Fibroblast of mammary gland (primary cell): ENCODE results near the gene CAPS.

Source experiments
- DNase-seq: peaks from one replicate; pipeline ENCODE4 v3.0.0-alpha.2; 2010; ENCODE audit warnings: low read depth
- H3K4me3 ChIP-seq: 2 replicates; pipeline ENCODE4 v1.5.1; 2011; ENCODE audit warnings: low read depth, mild to moderate bottlenecking, low read length, moderate library complexity; ENCODE audit not compliant: control insufficient read depth
- TF ChIP-seq, protein P1 (sequence below): conservative IDR thresholded peaks from 2 replicates; pipeline ENCODE4 v1.5.1; 2011; ENCODE audit warnings: low read depth, low read length, inconsistent platforms; ENCODE audit not compliant: control insufficient read depth, insufficient read depth

The CAPS gene

GRCh38 chr19:5956323-5956722 lies 42.3 kb downstream of the CAPS start:
- TF ChIP-seq, protein P1, sequence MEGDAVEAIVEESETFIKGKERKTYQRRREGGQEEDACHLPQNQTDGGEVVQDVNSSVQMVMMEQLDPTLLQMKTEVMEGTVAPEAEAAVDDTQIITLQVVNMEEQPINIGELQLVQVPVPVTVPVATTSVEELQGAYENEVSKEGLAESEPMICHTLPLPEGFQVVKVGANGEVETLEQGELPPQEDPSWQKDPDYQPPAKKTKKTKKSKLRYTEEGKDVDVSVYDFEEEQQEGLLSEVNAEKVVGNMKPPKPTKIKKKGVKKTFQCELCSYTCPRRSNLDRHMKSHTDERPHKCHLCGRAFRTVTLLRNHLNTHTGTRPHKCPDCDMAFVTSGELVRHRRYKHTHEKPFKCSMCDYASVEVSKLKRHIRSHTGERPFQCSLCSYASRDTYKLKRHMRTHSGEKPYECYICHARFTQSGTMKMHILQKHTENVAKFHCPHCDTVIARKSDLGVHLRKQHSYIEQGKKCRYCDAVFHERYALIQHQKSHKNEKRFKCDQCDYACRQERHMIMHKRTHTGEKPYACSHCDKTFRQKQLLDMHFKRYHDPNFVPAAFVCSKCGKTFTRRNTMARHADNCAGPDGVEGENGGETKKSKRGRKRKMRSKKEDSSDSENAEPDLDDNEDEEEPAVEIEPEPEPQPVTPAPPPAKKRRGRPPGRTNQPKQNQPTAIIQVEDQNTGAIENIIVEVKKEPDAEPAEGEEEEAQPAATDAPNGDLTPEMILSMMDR, result no peak
- no peak overlapping the region for H3K4me3 ChIP-seq
- DNase-seq, result no peak

DNA sequence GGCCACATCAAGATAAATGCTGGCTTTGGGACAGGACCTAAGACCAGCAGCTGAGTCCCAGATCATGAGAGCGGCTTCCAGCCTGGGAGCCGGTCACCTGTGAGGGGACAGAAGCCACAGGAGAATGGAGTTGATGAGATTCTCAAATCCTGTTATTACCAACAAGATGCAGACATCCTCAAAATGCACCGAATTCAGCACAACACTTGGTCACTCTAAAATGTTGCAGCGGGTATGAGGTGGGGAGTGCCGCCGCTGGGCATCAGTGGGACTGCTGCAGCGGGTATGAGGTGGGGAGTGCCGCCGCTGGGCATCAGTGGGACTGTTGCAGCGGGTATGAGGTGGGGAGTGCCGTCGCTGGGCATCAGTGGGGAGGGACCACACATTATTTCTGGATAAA lies 42.7 kb downstream of the CAPS start:
- H3K4me3 ChIP-seq, result no peak overlapping the region
- no peak for DNase-seq
- TF ChIP-seq, protein P1, result no peak

DNA sequence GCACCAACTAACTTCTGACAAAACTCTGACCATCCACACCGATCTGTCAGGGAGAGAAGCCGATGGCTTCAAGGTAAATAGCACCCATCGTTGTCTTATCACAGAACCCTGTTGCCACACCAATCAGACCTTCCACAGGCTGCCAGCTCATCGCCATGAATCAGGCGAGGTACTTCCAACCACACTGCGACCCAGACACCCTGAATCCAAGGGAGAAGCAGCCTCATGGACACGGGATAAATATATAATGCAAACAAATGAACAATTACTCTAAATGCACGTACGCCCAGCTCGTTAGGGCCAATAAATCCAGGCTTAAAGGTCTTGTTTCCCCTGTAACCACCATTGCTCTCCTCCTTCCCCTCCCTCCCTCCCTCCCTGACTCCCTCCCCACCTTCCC lies 43.1 kb downstream of the CAPS start:
- no peak overlapping the region for H3K4me3 ChIP-seq
- peak; percentile 37 for DNase-seq
- TF ChIP-seq, protein P1, result no peak

DNA sequence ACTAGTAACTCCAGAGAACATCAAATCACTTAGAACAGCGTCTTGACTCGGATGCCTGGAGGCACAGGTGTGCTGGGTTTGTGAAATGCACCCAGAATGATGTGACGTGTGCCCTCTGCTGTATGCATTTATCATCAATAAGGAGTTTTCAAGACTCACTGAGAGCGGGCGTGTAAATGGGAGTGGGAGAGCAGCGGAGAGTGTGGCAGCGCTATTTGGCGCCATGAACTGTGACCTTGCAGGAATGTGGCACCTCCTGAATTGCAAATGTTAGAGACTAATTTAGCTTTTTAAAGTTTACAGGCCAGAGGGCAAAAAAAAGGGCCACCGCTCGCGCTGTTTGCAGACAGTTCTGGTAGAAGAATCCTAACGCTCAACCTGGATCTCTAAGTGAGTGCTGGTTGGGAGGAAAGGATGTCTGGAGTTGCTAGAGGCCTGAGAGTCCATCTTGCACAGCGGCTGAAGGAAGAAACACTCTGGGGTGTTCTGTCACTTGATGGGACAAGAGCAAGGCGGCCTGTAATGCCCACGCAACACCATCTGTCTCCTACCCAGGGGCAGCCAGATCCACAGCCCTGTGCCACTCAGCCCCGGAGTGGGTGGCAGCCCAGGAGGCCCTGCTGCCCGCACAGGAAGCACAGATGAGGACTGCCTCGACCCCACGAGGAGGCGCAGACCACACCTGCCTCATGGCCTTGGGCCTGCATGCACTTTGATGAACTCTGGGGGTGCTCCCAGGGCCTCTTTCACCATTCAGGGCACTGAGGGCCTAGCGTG lies 44.2 kb downstream of the CAPS start:
- no peak overlapping the region for H3K4me3 ChIP-seq
- no peak for DNase-seq
- TF ChIP-seq, protein P1, result no peak

- no peak for DNase-seq
- H3K4me3 ChIP-seq, result no peak overlapping the region
- TF ChIP-seq, protein P1, result no peak
These were observed 44.7 kb downstream of the CAPS start for GRCh38 chr19:5958851-5959122.

- TF ChIP-seq, protein P1, result no peak
These were observed 45.4 kb downstream of the CAPS start for GRCh38 chr19:5959260-5960004.

More at GRCh38 chr19:5959260-5960004, 45.4 kb downstream of the CAPS start:
- no peak for DNase-seq
- H3K4me3 ChIP-seq, result no peak overlapping the region
